Lung (tissue), 12 donors: ENCODE data around the gene EPHB2. TPM values are rescaled to one million over a fixed set of nuclear protein-coding genes. Genes with fewer than 3 reads are reported as not detected.

Source experiments
- ATAC-seq: fragments of 200-7000 bp; cut with Tn5 transposase; one replicate; pipeline ENCODE4 v1.9.1; 2020; ENCODE audit warnings: moderate number of reproducible peaks; ENCODE audit not compliant: insufficient read depth, low FRiP score
- DNase-seq, 3 donors: peaks; one replicate each; pipeline ENCODE4 v3.0.0-alpha.2; 2013 to 2017
- H3K27ac ChIP-seq, 2 donors: one replicate each; pipeline ENCODE4 v1.5.1; 2013; ENCODE audit warnings: mild to moderate bottlenecking in 2 of 2, moderate library complexity in 2 of 2, control low read depth in 1 of 2, inconsistent platforms in 1 of 2, low read depth in 1 of 2, low read length in 1 of 2
- H3K27me3 ChIP-seq, 3 donors: one replicate each; pipeline ENCODE4 v1.5.1; 2013; ENCODE audit warnings: low read length in 2 of 3; ENCODE audit not compliant: control insufficient read depth in 3 of 3, insufficient read depth in 3 of 3
- H3K36me3 ChIP-seq, 4 donors: one replicate each; pipeline ENCODE4 v1.5.1; 2013; ENCODE audit warnings: low read length in 4 of 4, mild to moderate bottlenecking in 1 of 4, moderate library complexity in 1 of 4; ENCODE audit not compliant: control insufficient read depth in 4 of 4, insufficient read depth in 4 of 4
- H3K4me1 ChIP-seq, 5 donors: one replicate each; pipeline ENCODE4 v1.5.1; 2013; ENCODE audit warnings: low read length in 5 of 5, mild to moderate bottlenecking in 2 of 5, moderate library complexity in 1 of 5; ENCODE audit not compliant: control insufficient read depth in 5 of 5, insufficient read depth in 5 of 5
- H3K4me3 ChIP-seq: one replicate; pipeline ENCODE4 v1.5.1; 2013; ENCODE audit warnings: mild to moderate bottlenecking, control low read depth, moderate library complexity
- H3K9ac ChIP-seq, 2 donors: one replicate each; pipeline ENCODE4 v1.5.1; 2013; ENCODE audit warnings: low read length in 2 of 2, control low read depth in 1 of 2; ENCODE audit not compliant: insufficient read depth in 1 of 2
- H3K9me3 ChIP-seq, 4 donors: one replicate each; pipeline ENCODE4 v1.5.1; 2013; ENCODE audit warnings: low read length in 3 of 4, mild to moderate bottlenecking in 1 of 4, moderate library complexity in 1 of 4; ENCODE audit not compliant: control insufficient read depth in 4 of 4, insufficient read depth in 3 of 4
- WGBS, 2 donors: extraction: QIAGEN DNeasy Blood & Tissue Kit; methylation state at CpG; one replicate each; pipeline ENCODE4 v1.1.7; 2013; 5-methylcytosine and 5-hydroxymethylcytosine counted together
- polyA plus RNA-seq, 2 donors: library from polyadenylated mRNA; stranded (reverse); fragments of 200-250 nt; gene quantifications; one replicate each; pipeline ENCODE4 v1.2.1, GENCODE V29; 2013
- total RNA-seq, 2 donors: library from RNA; depleted of rRNA in 1 of 2; stranded (reverse); fragments of >200 nt in 1 of 2; gene quantifications; one replicate each; pipeline ENCODE4 v1.2.1, GENCODE V29; 2014 to 2021
- TF ChIP-seq, protein P1 (sequence below): IDR thresholded peaks from 2 replicates; pipeline ENCODE4 v1.5.1; 2012; ENCODE audit warnings: mild to moderate bottlenecking; ENCODE audit errors: control extremely low read depth, extremely low read depth
- donor health status: control.
- donor health status: control.
- donor health status: Bipolar disorder and iron deficiency.
- donor health status: healthy.
- donor health status: DM: yes; HTN: yes; CAD: no.

EPHB2 gene
- total and polyA plus RNA-seq, 4 donors: 1.2 to 8.5 (median 5.8) TPM

DNA sequence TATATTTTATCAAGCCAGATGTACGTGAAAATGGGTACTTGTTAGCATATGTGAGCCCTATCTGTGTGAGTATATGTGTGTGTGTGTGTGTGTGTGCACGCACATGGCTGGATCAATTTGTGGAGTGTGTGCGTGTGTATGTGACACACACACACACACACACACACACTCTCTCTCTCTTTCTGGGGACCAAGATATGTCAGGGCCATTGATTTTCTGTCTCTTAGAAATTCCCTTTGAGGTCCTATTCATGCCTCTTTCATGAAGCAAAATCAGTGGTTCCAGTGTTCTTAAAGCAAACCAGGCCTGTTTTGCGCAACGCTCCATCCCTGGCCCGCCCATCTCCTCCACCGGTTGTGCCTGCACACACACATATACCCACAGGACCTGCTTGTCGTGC is 90.0 kb downstream of the EPHB2 start:
- Histone ChIP-seq H3K9ac (no peak overlapping the region), H3K4me3 (no peak overlapping the region), H3K9me3 (no peaks in the 10 kb centered on the region), H3K27ac (no peak overlapping the region), H3K27me3 (no peaks in the 10 kb centered on the region), H3K36me3 (peaks cover 0 to 5% (median 0%) of the 10 kb centered on the region in 4 donors), H3K4me1 (peaks cover 0 to 14% (median 0%) of the 10 kb centered on the region in 5 donors)
- ATAC-seq: no peak
- no peak for DNase-seq
- WGBS, 2 donors: 83 to 87% methylated on average over 8 of the region's 8 CpGs
- TF ChIP-seq, protein P1, sequence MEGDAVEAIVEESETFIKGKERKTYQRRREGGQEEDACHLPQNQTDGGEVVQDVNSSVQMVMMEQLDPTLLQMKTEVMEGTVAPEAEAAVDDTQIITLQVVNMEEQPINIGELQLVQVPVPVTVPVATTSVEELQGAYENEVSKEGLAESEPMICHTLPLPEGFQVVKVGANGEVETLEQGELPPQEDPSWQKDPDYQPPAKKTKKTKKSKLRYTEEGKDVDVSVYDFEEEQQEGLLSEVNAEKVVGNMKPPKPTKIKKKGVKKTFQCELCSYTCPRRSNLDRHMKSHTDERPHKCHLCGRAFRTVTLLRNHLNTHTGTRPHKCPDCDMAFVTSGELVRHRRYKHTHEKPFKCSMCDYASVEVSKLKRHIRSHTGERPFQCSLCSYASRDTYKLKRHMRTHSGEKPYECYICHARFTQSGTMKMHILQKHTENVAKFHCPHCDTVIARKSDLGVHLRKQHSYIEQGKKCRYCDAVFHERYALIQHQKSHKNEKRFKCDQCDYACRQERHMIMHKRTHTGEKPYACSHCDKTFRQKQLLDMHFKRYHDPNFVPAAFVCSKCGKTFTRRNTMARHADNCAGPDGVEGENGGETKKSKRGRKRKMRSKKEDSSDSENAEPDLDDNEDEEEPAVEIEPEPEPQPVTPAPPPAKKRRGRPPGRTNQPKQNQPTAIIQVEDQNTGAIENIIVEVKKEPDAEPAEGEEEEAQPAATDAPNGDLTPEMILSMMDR: no peak

DNA sequence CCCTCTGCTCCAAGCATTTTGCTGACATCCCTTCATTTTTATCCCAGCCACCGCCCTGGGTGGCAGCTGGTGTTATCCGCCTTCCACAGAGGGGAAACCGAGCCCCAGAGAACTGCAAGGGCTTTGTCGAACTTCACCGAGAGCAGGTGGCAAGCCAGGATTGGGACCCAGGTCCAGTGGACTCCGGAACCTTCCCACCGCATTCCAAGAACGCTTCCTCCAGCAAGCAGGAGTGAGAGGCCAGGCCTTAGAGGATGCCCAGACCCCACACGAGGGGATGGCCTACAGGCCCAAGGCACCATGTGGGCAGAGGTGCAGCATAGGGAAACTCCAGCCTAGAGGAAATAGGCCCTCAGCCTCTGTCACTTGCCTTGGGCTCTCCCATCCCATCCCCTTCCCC is 90.7 kb downstream of the EPHB2 start:
- Histone ChIP-seq H3K27ac (no peak overlapping the region), H3K4me1 (peaks cover 0 to 14% (median 0%) of the 10 kb centered on the region in 5 donors), H3K9ac (no peak overlapping the region), H3K27me3 (no peaks in the 10 kb centered on the region), H3K9me3 (no peaks in the 10 kb centered on the region), H3K4me3 (no peak overlapping the region), H3K36me3 (peaks cover 0 to 5% (median 0%) of the 10 kb centered on the region in 4 donors)
- no peak for DNase-seq
- TF ChIP-seq, protein P1: no peak
- ATAC-seq: no peak
- WGBS, 2 donors: 87 to 98% methylated on average over 9 of the region's 9 CpGs

DNA sequence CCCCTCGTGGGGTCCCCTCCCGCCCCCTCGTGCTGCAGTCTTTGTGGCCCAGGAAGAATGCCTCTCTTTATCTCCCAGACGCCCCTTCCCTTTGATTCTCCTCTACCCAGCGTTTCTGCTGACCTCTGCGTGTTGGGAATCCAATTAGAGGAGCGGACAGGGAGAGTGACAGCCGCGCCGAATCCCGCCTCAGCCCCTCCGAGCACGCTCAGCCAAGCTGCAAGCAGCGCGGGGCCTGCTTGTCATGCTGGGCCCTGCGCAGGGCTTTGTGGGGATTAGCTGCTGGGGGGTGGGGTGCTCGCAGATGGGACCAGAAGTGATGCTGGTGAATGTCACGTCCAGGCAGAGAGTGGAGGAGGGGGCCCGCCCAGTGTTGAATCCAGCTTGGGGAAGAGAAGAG is 91.1 kb downstream of the EPHB2 start:
- Histone ChIP-seq H3K4me3 (no peak overlapping the region), H3K9ac (no peak overlapping the region), H3K36me3 (peaks cover 0 to 5% (median 0%) of the 10 kb centered on the region in 4 donors), H3K27ac (no peak overlapping the region), H3K4me1 (peaks cover 0 to 11% (median 0%) of the 10 kb centered on the region in 5 donors), H3K9me3 (no peaks in the 10 kb centered on the region), H3K27me3 (no peaks in the 10 kb centered on the region)
- ATAC-seq: no peak
- peak in 2 of 3 donors; percentile 51 to 57 for DNase-seq
- TF ChIP-seq, protein P1: no peak
- WGBS, 2 donors: 83 to 84% methylated on average over 19 of the region's 19 CpGs

DNA sequence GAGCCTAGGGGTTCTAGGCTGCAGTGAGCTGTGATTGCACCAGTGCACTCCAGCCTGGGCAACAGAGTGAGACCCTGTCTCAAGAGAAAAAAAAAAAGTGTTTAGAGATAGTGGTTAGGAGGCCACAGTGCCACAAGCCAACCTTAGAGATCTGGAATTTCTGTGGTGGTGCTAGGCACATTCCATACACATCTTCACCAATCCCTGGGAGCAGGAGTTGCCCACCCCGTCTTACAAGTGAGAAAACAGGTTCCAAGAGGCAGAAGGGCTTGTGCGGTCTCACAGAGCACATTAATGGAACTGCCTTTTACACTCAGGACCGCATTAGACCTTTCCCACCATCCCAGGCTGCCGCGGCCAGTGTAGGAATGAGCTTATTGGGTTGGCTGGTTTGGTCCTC is 93.2 kb downstream of the EPHB2 start:
- TF ChIP-seq, protein P1: no peak
- DNase-seq: no peak
- peaks cover 0 to 21% (median 12%) of the 10 kb centered on the region in 5 donors for H3K4me1 ChIP-seq
- H3K27ac ChIP-seq: no peak overlapping the region
- no peak for ATAC-seq
- H3K9me3 ChIP-seq: no peaks in the 10 kb centered on the region
- H3K27me3 ChIP-seq: no peaks in the 10 kb centered on the region
- H3K9ac ChIP-seq: no peak overlapping the region
- 94% methylated on average over 5 of the region's 5 CpGs for WGBS, 2 donors
- H3K36me3 ChIP-seq: peaks cover 0 to 5% (median 0%) of the 10 kb centered on the region in 4 donors
- no peak overlapping the region for H3K4me3 ChIP-seq
